ENCODE results near the gene LRRN3.

- TF ChIP-seq CTCF (IDR thresholded peaks at IDR 0.05; ENCODE audit: poor library complexity): no peak
- no peak for TF ChIP-seq EZH2phosphoT487 (IDR thresholded peaks at IDR 0.05; ENCODE audit: low read depth, severe bottlenecking, unreplicated experiment)
- TF ChIP-seq EZH2 (IDR thresholded peaks at IDR 0.05; ENCODE audit: borderline replicate concordance): no peak
These were observed 23.7 kb upstream of the LRRN3 start for GRCh38 chr7:111067251-111067650.

All from hepatocyte (in vitro differentiated cells).